Muscle layer of duodenum (tissue), 2 donors: ENCODE measurements around the gene NDUFB10.

Source experiments
- H3K27ac ChIP-seq: one replicate; pipeline ENCODE4 v1.7.0; 2013; ENCODE audit warnings: mild to moderate bottlenecking, low read length
- H3K27me3 ChIP-seq: one replicate; pipeline ENCODE4 v1.7.0; 2013; ENCODE audit warnings: low read depth, mild to moderate bottlenecking, control low read depth, low read length
- H3K36me3 ChIP-seq, 2 donors: one replicate each; pipeline ENCODE4 v1.7.0; 2013; ENCODE audit warnings: low read length in 2 of 2, control low read depth in 1 of 2, mild to moderate bottlenecking in 1 of 2; ENCODE audit not compliant: insufficient read depth in 2 of 2, control insufficient read depth in 1 of 2
- H3K4me1 ChIP-seq, 2 donors: one replicate each; pipeline ENCODE4 v1.7.0; 2013; ENCODE audit warnings: low read length in 2 of 2, mild to moderate bottlenecking in 2 of 2, control low read depth in 1 of 2, moderate library complexity in 1 of 2; ENCODE audit not compliant: insufficient read depth in 2 of 2, control insufficient read depth in 1 of 2
- H3K4me3 ChIP-seq, 2 donors: one replicate each; pipeline ENCODE4 v1.7.0; 2013; ENCODE audit warnings: low read length in 2 of 2, low read depth in 1 of 2, mild to moderate bottlenecking in 1 of 2
- H3K9me3 ChIP-seq, 2 donors: one replicate each; pipeline ENCODE4 v1.7.0; 2013; ENCODE audit warnings: low read length in 2 of 2, control low read depth in 1 of 2, mild to moderate bottlenecking in 1 of 2; ENCODE audit not compliant: control insufficient read depth in 1 of 2
- donor health status: healthy.

NDUFB10 gene

GRCh38 chr16:1964506-1965395, 5.4 kb downstream of the NDUFB10 start, which contains the start of gene RPS2:
Gene RPS2 (minus strand): TSS chr16:1964826. CDS start chr16:1964625, 201 bp downstream.
- H3K4me3 ChIP-seq = peak within 1 kb of the TSS; percentile 77 to 80
- no peaks in the 10 kb centered on the region for H3K9me3 ChIP-seq
- peak within 1 kb of the TSS; percentile 94 for H3K27ac ChIP-seq
- no peaks in the 10 kb centered on the region for H3K27me3 ChIP-seq
- H3K36me3 ChIP-seq = peaks cover 3 to 19% of the 10 kb centered on the region in 2 donors
- H3K4me1 ChIP-seq = peaks cover 9 to 31% of the 10 kb centered on the region in 2 donors

GRCh38 chr16:1965396-1966001, 6.2 kb downstream of the NDUFB10 start:
- Histone ChIP-seq H3K4me3 (peak overlapping the region; percentile 77 to 80), H3K27me3 (no peaks in the 10 kb centered on the region), H3K9me3 (no peaks in the 10 kb centered on the region), H3K27ac (peak overlapping the region; percentile 94), H3K36me3 (peaks cover 3 to 19% of the 10 kb centered on the region in 2 donors), H3K4me1 (peaks cover 8 to 24% of the 10 kb centered on the region in 2 donors)

GRCh38 chr16:1966460-1966859, 7.1 kb downstream of the NDUFB10 start, which contains the start of gene RNF151:
Gene RNF151 (plus strand): TSS chr16:1966856. CDS start chr16:1966882, 26 bp downstream.
- H3K9me3 ChIP-seq = no peaks in the 10 kb centered on the region
- H3K4me3 ChIP-seq = peak within 1 kb of the TSS; percentile 77 to 80
- peaks cover 3 to 15% of the 10 kb centered on the region in 2 donors for H3K36me3 ChIP-seq
- H3K27me3 ChIP-seq = no peaks in the 10 kb centered on the region
- peak within 1 kb of the TSS; percentile 94 for H3K27ac ChIP-seq
- H3K4me1 ChIP-seq = peaks cover 5 to 24% of the 10 kb centered on the region in 2 donors

- Histone ChIP-seq H3K9me3 (no peaks in the 10 kb centered on the region), H3K27ac (no peak overlapping the region), H3K27me3 (no peaks in the 10 kb centered on the region), H3K4me3 (no peak overlapping the region), H3K4me1 (peaks cover 5 to 32% of the 10 kb centered on the region in 2 donors), H3K36me3 (no peaks in the 10 kb centered on the region)
Measured at GRCh38 chr16:1968146-1968953, 9.0 kb downstream of the NDUFB10 start.

- Histone ChIP-seq H3K27ac (peak within 1 kb of the TSS; percentile 96), H3K4me3 (peak within 1 kb of the TSS; percentile 85 to 98), H3K27me3 (no peaks in the 10 kb centered on the region), H3K4me1 (peaks cover 0 to 23% of the 10 kb centered on the region in 2 donors), H3K36me3 (peaks cover 17 to 30% of the 10 kb centered on the region in 2 donors), H3K9me3 (no peaks in the 10 kb centered on the region)
Measured at GRCh38 chr16:1971796-1972489, 12.6 kb downstream of the NDUFB10 start, which contains the start of gene TBL3. Gene TBL3 (plus strand): TSS chr16:1972053. CDS start chr16:1972165, 112 bp downstream.

GRCh38 chr16:1972490-1972877, 13.1 kb downstream of the NDUFB10 start:
- H3K4me3 ChIP-seq = peak overlapping the region; percentile 85 to 98
- peaks cover 21 to 35% of the 10 kb centered on the region in 2 donors for H3K36me3 ChIP-seq
- no peak overlapping the region for H3K27ac ChIP-seq
- H3K9me3 ChIP-seq = no peaks in the 10 kb centered on the region
- peaks cover 0 to 23% of the 10 kb centered on the region in 2 donors for H3K4me1 ChIP-seq
- H3K27me3 ChIP-seq = no peaks in the 10 kb centered on the region

GRCh38 chr16:1973461-1974156, 14.3 kb downstream of the NDUFB10 start:
- Histone ChIP-seq H3K9me3 (no peaks in the 10 kb centered on the region), H3K27me3 (no peaks in the 10 kb centered on the region), H3K4me1 (peaks cover 0 to 23% of the 10 kb centered on the region in 2 donors), H3K4me3 (no peak overlapping the region), H3K36me3 (peaks cover 29 to 46% of the 10 kb centered on the region in 2 donors), H3K27ac (no peak overlapping the region)

- Histone ChIP-seq H3K36me3 (peaks cover 29 to 51% of the 10 kb centered on the region in 2 donors), H3K27me3 (no peaks in the 10 kb centered on the region), H3K27ac (no peak overlapping the region), H3K4me3 (no peak overlapping the region), H3K9me3 (no peaks in the 10 kb centered on the region), H3K4me1 (peaks cover 0 to 23% of the 10 kb centered on the region in 2 donors)
Measured at GRCh38 chr16:1974157-1975070, 15.1 kb downstream of the NDUFB10 start.

- Histone ChIP-seq H3K4me1 (peaks cover 0 to 28% of the 10 kb centered on the region in 2 donors), H3K27ac (no peak overlapping the region), H3K36me3 (peaks cover 29 to 51% of the 10 kb centered on the region in 2 donors), H3K27me3 (peaks cover 9% of the 10 kb centered on the region), H3K4me3 (no peak overlapping the region), H3K9me3 (no peaks in the 10 kb centered on the region)
Measured at GRCh38 chr16:1975432-1976215, 16.3 kb downstream of the NDUFB10 start.
